K562 (cell line): Measurements from ENCODE around the gene GTF3C6. TPM values are rescaled to one million over a fixed set of nuclear protein-coding genes. Genes with fewer than 3 reads are reported as not detected.

Experiments
- CREB1 ChIP-seq, 2 experiments: sonication (generic) in 1 of 2; formaldehyde crosslinking in 1 of 2; IDR thresholded peaks; 2 replicates each; pipeline versions ENCODE4 v1.6.1 to v1.8.0; 2012 to 2022; ENCODE audit warnings: inconsistent platforms in 1 of 2, mild to moderate bottlenecking in 1 of 2, missing genetic modification reagents in 1 of 2, moderate library complexity in 1 of 2
- DACH1 ChIP-seq: fragments of 450-650 bp; IDR thresholded peaks from 2 replicates; pipeline ENCODE4 v1.6.1; 2018; ENCODE audit not compliant: partially characterized antibody
- DDX20 ChIP-seq: fragments of 450-650 bp; IDR thresholded peaks from 2 replicates; pipeline ENCODE4 v1.6.1; 2016; ENCODE audit warnings: missing genetic modification characterization, low read depth, mild to moderate bottlenecking, missing compliant biosample characterization, moderate library complexity
- EZH2 ChIP-seq: IDR thresholded peaks from 2 replicates; pipeline ENCODE4 v1.6.1; 2012; ENCODE audit warnings: low read depth, mild to moderate bottlenecking, inconsistent platforms, low read length, borderline replicate concordance
- FOXP1 ChIP-seq: sonication (generic); formaldehyde crosslinking; IDR thresholded peaks from 2 replicates; pipeline ENCODE4 v1.8.0; 2022; ENCODE audit warnings: mild to moderate bottlenecking, missing genetic modification reagents
- HNRNPUL1 ChIP-seq: fragments of 200-400 bp; formaldehyde crosslinking; IDR thresholded peaks from 2 replicates; pipeline ENCODE4 v1.6.1; 2017; ENCODE audit warnings: low read length
- MAZ ChIP-seq, 2 experiments: fragments of 450-650 bp in 1 of 2; sonication (generic) in 1 of 2; formaldehyde crosslinking; IDR thresholded peaks in 1 of 2; conservative IDR thresholded peaks in 1 of 2; 2 replicates each; pipeline versions ENCODE4 v1.4.0 to v1.5.0; 2020; ENCODE audit warnings: mild to moderate bottlenecking in 1 of 2, missing genetic modification reagents in 1 of 2
- NR3C1 ChIP-seq: sonication (generic); formaldehyde crosslinking; IDR thresholded peaks from 2 replicates; pipeline ENCODE4 v1.8.1; 2022; ENCODE audit warnings: missing genetic modification reagents
- SMARCC2 ChIP-seq: fragments of 450-650 bp; IDR thresholded peaks from 2 replicates; pipeline ENCODE4 v1.6.1; 2017; ENCODE audit warnings: antibody characterized with exemption, moderate library complexity, mild to moderate bottlenecking, low read depth
- TAF7 ChIP-seq: fragments of 450-650 bp; IDR thresholded peaks from 2 replicates; pipeline ENCODE4 v1.6.1; 2016; ENCODE audit warnings: missing genetic modification characterization, missing compliant biosample characterization
- TCF7 ChIP-seq: sonication (generic); IDR thresholded peaks from 2 replicates; pipeline ENCODE4 v1.6.1; 2016; ENCODE audit warnings: antibody characterized with exemption, borderline replicate concordance
- TEAD1 ChIP-seq, 2 experiments: fragments of 450-650 bp in 1 of 2; sonication (generic) in 1 of 2; formaldehyde crosslinking; IDR thresholded peaks; 2 replicates each; pipeline versions ENCODE4 v1.4.0 to v1.8.0; 2020 to 2022; ENCODE audit warnings: mild to moderate bottlenecking in 2 of 2, missing genetic modification reagents in 1 of 2
- ZFP36 ChIP-seq: fragments of 150-350 bp; IDR thresholded peaks from 2 replicates; pipeline ENCODE4 v1.6.1; 2018; ENCODE audit warnings: low read length, low read depth; ENCODE audit not compliant: partially characterized antibody
- ZNF134 ChIP-seq: fragments of 250-450 bp; sonication (Bioruptor Pico); conservative IDR thresholded peaks from 2 replicates; pipeline ENCODE4 v1.4.0; 2020
- ZNF445 ChIP-seq: fragments of 250-450 bp; sonication (Bioruptor Pico); IDR thresholded peaks from 2 replicates; pipeline ENCODE4 v1.4.0; 2020; ENCODE audit warnings: low read depth, mild to moderate bottlenecking, moderate library complexity
- ZNF561 ChIP-seq: fragments of 450-650 bp; formaldehyde crosslinking; conservative IDR thresholded peaks from 2 replicates; pipeline ENCODE4 v1.4.0; 2020; ENCODE audit warnings: mild to moderate bottlenecking, moderate library complexity
- ZNF707 ChIP-seq: fragments of 250-450 bp; sonication (Bioruptor Pico); conservative IDR thresholded peaks from 2 replicates; pipeline ENCODE4 v1.8.0; 2022; ENCODE audit warnings: inconsistent platforms, mild to moderate bottlenecking, moderate library complexity
- ZNF77 ChIP-seq: fragments of 250-450 bp; sonication (Bioruptor Pico); IDR thresholded peaks from 2 replicates; pipeline ENCODE4 v1.5.0; 2020
- polyA plus RNA-seq, 8 experiments: library from polyadenylated mRNA; depleted of rRNA in 4 of 8; stranded (reverse) in 5 of 8; unstranded in 3 of 8; fragments of >200 nt; fragmentation: Nextera tagmentation in 2 of 8; fragmentation: Illumina TruSeq in 1 of 8; extraction: Ambion mirVana in 2 of 8; extraction: Trizol in 1 of 8; gene quantifications; 2 replicates each; pipeline versions ENCODE4 v1.2.1 to v1.2.3, GENCODE V29; 2011 to 2014; ENCODE audit warnings: inconsistent platforms in 1 of 8, missing spikeins in 1 of 8
- total RNA-seq, 7 experiments: library from RNA; depleted of rRNA in 6 of 7; stranded (reverse); fragments of >200 nt in 6 of 7; fragmentation: Illumina TruSeq in 2 of 7; extraction: Trizol in 2 of 7; gene quantifications; 2 replicates each; pipeline versions ENCODE4 v1.2.1 to v1.2.3, GENCODE V29; 2011 to 2021; ENCODE audit warnings: low replicate concordance in 1 of 7
- TF ChIP-seq, protein P1 (sequence below): fragments of 450-650 bp; formaldehyde crosslinking; IDR thresholded peaks from 2 replicates; pipeline ENCODE4 v1.4.0; 2020; ENCODE audit warnings: mild to moderate bottlenecking, moderate library complexity
- TF ChIP-seq, protein P2 (sequence below): fragments of 200-800 bp; sonication (Bioruptor generic); IDR thresholded peaks from 2 replicates; pipeline ENCODE4 v1.6.1; 2016; ENCODE audit warnings: missing genetic modification characterization, missing compliant biosample characterization

Gene GTF3C6
- total and polyA plus RNA-seq, 9 of the 15 experiments (the other 6 are each of a cell fraction or from before 2014, with no cell fraction given), result 37.6 to 140 (median 111) TPM

- TF ChIP-seq FOXP1 (CRISPR knock-in tag) (no peak), DACH1 (no peak), ZNF77 (CRISPR knock-in tag) (no peak), ZNF707 (CRISPR knock-in tag) (peak; percentile 70), CREB1 (IDR thresholded peaks at IDR 0.05) (no peak), CREB1 (CRISPR knock-in tag; IDR thresholded peaks at IDR 0.05) (no peak), ZFP36 (no peak), EZH2 (no peak), TCF7 (no peak), DDX20 (peak; percentile 96), MAZ (CRISPR knock-in tag; conservative IDR thresholded peaks at IDR 0.05 in 1 of 2, IDR thresholded peaks at IDR 0.05 in 1 of 2) (peak in 1 of 2 experiments; percentile 84; a peak in 2 of 4 replicates), TEAD1 (CRISPR knock-in tag; IDR thresholded peaks at IDR 0.05) (peak in 1 of 2 experiments; percentile 98; a peak in 2 of 4 replicates), ZNF134 (CRISPR knock-in tag) (peak; percentile 80), ZNF445 (CRISPR knock-in tag) (peak; percentile 86), SMARCC2 (no peak), TAF7 (tag) (peak; percentile 90), ZNF561 (CRISPR knock-in tag) (peak; percentile 90), HNRNPUL1 (no peak), NR3C1 (CRISPR knock-in tag) (no peak)
- TF ChIP-seq, protein P1, sequence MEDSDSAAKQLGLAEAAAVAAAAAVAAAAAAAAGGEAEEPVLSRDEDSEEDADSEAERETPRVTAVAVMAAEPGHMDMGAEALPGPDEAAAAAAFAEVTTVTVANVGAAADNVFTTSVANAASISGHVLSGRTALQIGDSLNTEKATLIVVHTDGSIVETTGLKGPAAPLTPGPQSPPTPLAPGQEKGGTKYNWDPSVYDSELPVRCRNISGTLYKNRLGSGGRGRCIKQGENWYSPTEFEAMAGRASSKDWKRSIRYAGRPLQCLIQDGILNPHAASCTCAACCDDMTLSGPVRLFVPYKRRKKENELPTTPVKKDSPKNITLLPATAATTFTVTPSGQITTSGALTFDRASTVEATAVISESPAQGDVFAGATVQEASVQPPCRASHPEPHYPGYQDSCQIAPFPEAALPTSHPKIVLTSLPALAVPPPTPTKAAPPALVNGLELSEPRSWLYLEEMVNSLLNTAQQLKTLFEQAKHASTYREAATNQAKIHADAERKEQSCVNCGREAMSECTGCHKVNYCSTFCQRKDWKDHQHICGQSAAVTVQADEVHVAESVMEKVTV, result peak; percentile 43; the same call in 1 of the 2 replicates
- TF ChIP-seq, protein P2, sequence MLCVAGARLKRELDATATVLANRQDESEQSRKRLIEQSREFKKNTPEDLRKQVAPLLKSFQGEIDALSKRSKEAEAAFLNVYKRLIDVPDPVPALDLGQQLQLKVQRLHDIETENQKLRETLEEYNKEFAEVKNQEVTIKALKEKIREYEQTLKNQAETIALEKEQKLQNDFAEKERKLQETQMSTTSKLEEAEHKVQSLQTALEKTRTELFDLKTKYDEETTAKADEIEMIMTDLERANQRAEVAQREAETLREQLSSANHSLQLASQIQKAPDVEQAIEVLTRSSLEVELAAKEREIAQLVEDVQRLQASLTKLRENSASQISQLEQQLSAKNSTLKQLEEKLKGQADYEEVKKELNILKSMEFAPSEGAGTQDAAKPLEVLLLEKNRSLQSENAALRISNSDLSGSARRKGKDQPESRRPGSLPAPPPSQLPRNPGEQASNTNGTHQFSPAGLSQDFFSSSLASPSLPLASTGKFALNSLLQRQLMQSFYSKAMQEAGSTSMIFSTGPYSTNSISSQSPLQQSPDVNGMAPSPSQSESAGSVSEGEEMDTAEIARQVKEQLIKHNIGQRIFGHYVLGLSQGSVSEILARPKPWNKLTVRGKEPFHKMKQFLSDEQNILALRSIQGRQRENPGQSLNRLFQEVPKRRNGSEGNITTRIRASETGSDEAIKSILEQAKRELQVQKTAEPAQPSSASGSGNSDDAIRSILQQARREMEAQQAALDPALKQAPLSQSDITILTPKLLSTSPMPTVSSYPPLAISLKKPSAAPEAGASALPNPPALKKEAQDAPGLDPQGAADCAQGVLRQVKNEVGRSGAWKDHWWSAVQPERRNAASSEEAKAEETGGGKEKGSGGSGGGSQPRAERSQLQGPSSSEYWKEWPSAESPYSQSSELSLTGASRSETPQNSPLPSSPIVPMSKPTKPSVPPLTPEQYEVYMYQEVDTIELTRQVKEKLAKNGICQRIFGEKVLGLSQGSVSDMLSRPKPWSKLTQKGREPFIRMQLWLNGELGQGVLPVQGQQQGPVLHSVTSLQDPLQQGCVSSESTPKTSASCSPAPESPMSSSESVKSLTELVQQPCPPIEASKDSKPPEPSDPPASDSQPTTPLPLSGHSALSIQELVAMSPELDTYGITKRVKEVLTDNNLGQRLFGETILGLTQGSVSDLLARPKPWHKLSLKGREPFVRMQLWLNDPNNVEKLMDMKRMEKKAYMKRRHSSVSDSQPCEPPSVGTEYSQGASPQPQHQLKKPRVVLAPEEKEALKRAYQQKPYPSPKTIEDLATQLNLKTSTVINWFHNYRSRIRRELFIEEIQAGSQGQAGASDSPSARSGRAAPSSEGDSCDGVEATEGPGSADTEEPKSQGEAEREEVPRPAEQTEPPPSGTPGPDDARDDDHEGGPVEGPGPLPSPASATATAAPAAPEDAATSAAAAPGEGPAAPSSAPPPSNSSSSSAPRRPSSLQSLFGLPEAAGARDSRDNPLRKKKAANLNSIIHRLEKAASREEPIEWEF (CRISPR knock-in tag), result peak; percentile 90
Observed at GRCh38 chr6:110953633-110954303, 4.7 kb upstream of the GTF3C6 start (continued).
